Caco-2 (cell line): ENCODE measurements around the gene MPL. TPM values are rescaled to one million over a fixed set of nuclear protein-coding genes. Genes with fewer than 3 reads are reported as not detected.

ENCODE experiments used
- BruUV-seq: library from RNA; stranded (reverse); fragments of 400-500 nt; replicated peaks from 2 replicates; lab custom pipeline; 2021; lab: Mats Ljungman, UMichigan
- CTCF ChIA-PET: fragments of 300-600 bp; sonication (Branson Sonifier 250); formaldehyde crosslinking; loops from one replicate; lab custom pipeline; 2022; ENCODE audit warnings: antibody characterized with exemption; lab: Charles Lee
- POLR2A ChIA-PET: fragments of 300-600 bp; sonication (Branson Sonifier 250); formaldehyde crosslinking; loops from one replicate; lab custom pipeline; 2022; ENCODE audit warnings: antibody characterized with exemption; lab: Charles Lee
- DNase-seq, 2 experiments: peaks; one replicate each; pipeline versions ENCODE4 v3.0.0 to v3.0.0-alpha.2; 2020 to 2022
- H3K27me3 ChIP-seq: replicated peaks from 2 replicates; pipeline ENCODE4 v1.6.0; 2011; ENCODE audit warnings: low read length; ENCODE audit not compliant: control insufficient read depth, insufficient read depth
- H3K36me3 ChIP-seq: 2 replicates; pipeline ENCODE4 v1.5.1; 2011; ENCODE audit warnings: low read length; ENCODE audit not compliant: control insufficient read depth, insufficient read depth
- H3K4me1 ChIP-seq: fragments of 250-450 bp; sonication (Bioruptor Pico); 2 replicates; pipeline ENCODE4 v1.5.1; 2020; ENCODE audit warnings: mild to moderate bottlenecking
- H3K4me3 ChIP-seq: 2 replicates; pipeline ENCODE4 v1.5.1; 2011; ENCODE audit warnings: low read depth, mild to moderate bottlenecking, control low read depth, low read length
- H3K9me3 ChIP-seq: fragments of 250-450 bp; sonication (Bioruptor Pico); 2 replicates; pipeline ENCODE4 v1.5.1; 2020; ENCODE audit warnings: mild to moderate bottlenecking, moderate library complexity
- H3K27ac Mint-ChIP-seq: one replicate; pipeline ENCODE4 v1.8.0; 2022; ENCODE audit warnings: mixed read lengths; ENCODE audit not compliant: unreplicated experiment
- H3K27me3 Mint-ChIP-seq: one replicate; pipeline ENCODE4 v1.8.0; 2022; ENCODE audit warnings: mixed read lengths; ENCODE audit not compliant: insufficient read depth, unreplicated experiment
- H3K36me3 Mint-ChIP-seq: one replicate; pipeline ENCODE4 v1.8.0; 2022; ENCODE audit warnings: mild to moderate bottlenecking, mixed read lengths; ENCODE audit not compliant: insufficient read depth, unreplicated experiment
- H3K4me1 Mint-ChIP-seq: one replicate; pipeline ENCODE4 v1.8.0; 2022; ENCODE audit warnings: low read depth, mixed read lengths; ENCODE audit not compliant: unreplicated experiment
- H3K4me3 Mint-ChIP-seq: one replicate; pipeline ENCODE4 v1.8.0; 2022; ENCODE audit warnings: mild to moderate bottlenecking, moderate library complexity, mixed read lengths; ENCODE audit not compliant: unreplicated experiment
- H3K9me3 Mint-ChIP-seq: one replicate; pipeline ENCODE4 v1.8.0; 2022; ENCODE audit warnings: mixed read lengths; ENCODE audit not compliant: unreplicated experiment
- CTCF ChIP-seq, 2 experiments: fragments of 200-600 bp in 1 of 2; IDR thresholded peaks; 1 replicate in 1 of 2; 2 replicates in 1 of 2; pipeline versions ENCODE4 v1.5.1 to v1.8.0; 2011 to 2022; ENCODE audit warnings: antibody characterized with exemption in 1 of 2, control low read depth in 1 of 2, inconsistent platforms in 1 of 2, low read depth in 1 of 2, low read length in 1 of 2, mild to moderate bottlenecking in 1 of 2, moderate library complexity in 1 of 2; ENCODE audit not compliant: insufficient read depth in 1 of 2, severe bottlenecking in 1 of 2, unreplicated experiment in 1 of 2
- intact Hi-C: fragments of 100-400 bp; cut with micrococcal nuclease; formaldehyde crosslinking; loops from one replicate; pipeline ENCODE4 v1.10.0; 2022; ENCODE audit not compliant: unreplicated experiment
- total RNA-seq: library from RNA; stranded (reverse); gene quantifications from 2 replicates; pipeline ENCODE4 v1.2.3, GENCODE V29; 2022

The MPL gene
- total RNA-seq, 1 experiment from 2014 or later, result not detected

DNA sequence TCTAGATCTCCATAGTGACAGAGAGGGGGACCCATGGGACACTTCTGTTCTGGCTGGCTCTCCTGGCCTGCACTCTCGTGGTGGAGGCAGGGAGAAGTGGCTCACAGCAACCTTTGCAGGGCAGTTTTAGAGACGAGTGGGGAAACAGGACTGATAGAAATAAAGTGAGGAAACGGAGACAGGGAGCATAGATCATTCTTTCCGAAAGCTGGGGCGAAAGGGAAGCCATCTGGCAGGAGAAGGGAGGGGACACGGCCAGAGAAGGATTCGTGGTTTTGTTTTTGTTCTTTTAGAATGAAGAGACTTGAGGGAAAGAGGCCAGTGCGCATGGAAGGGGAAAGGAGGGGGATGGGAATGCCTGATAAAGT is 33.3 kb upstream of the MPL start:
- Mint-ChIP-seq H3K27me3 (no peaks in the 10 kb centered on the region), H3K4me3 (no peak overlapping the region), H3K27ac (no peak overlapping the region), H3K9me3 (no peaks in the 10 kb centered on the region), H3K4me1 (peaks cover 12% of the 10 kb centered on the region), H3K36me3 (no peaks in the 10 kb centered on the region)
- intact Hi-C loops, result no loop called here
- no peak for TF ChIP-seq CTCF (IDR thresholded peaks at IDR 0.05; ENCODE audit: insufficient read depth in 1 of 2, low read depth in 1 of 2, low read length in 1 of 2, severe bottlenecking in 1 of 2, unreplicated experiment in 1 of 2)
- no TSS peak for BruUV-seq
- ChIA-PET POLR2A (no interaction called here), CTCF (no interaction called here)
- Histone ChIP-seq H3K27me3 (no peaks in the 10 kb centered on the region), H3K4me1 (no peaks in the 10 kb centered on the region), H3K9me3 (no peaks in the 10 kb centered on the region), H3K4me3 (no peak overlapping the region), H3K36me3 (no peaks in the 10 kb centered on the region)
- DNase-seq, result no peak

- TF ChIP-seq CTCF (IDR thresholded peaks at IDR 0.05; ENCODE audit: insufficient read depth in 1 of 2, low read depth in 1 of 2, low read length in 1 of 2, severe bottlenecking in 1 of 2, unreplicated experiment in 1 of 2), result no peak
- Histone ChIP-seq H3K9me3 (no peaks in the 10 kb centered on the region), H3K4me1 (no peaks in the 10 kb centered on the region), H3K27me3 (no peaks in the 10 kb centered on the region), H3K36me3 (no peaks in the 10 kb centered on the region), H3K4me3 (no peak overlapping the region)
- no peaks in the 10 kb centered on the region for H3K36me3 Mint-ChIP-seq
- H3K27ac Mint-ChIP-seq, result no peak overlapping the region
- H3K9me3 Mint-ChIP-seq, result no peaks in the 10 kb centered on the region
- H3K27me3 Mint-ChIP-seq, result no peaks in the 10 kb centered on the region
- peaks cover 12% of the 10 kb centered on the region for H3K4me1 Mint-ChIP-seq
- ChIA-PET CTCF (no interaction called here), POLR2A (no interaction called here)
- DNase-seq, result no peak
- intact Hi-C loops, result no loop called here
- BruUV-seq, result no TSS peak
- H3K4me3 Mint-ChIP-seq, result no peak overlapping the region
These were observed 32.8 kb upstream of the MPL start for GRCh38 chr1:43304771-43305300.

DNA sequence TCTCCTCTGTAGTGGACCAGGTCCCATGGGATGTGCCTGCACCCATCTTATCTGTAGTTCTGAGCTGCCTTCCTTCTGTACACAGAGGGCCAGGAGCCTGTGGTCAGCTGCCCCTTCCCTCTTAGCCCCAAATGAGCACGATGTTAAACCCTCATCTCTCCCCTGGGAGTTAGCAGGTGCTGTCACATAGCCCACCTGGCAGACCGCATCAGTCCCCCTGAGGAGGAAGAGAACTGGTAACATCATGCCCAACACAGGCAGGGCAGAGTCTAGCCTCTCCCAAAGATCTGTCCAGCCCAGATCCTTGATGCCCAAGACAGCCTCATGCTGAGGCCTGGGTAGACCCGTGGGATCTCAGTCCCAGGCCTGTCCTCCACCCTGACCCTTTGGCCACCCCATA is 32.2 kb upstream of the MPL start:
- H3K27me3 Mint-ChIP-seq, result no peaks in the 10 kb centered on the region
- no peak overlapping the region for H3K27ac Mint-ChIP-seq
- no peaks in the 10 kb centered on the region for H3K36me3 Mint-ChIP-seq
- no TSS peak for BruUV-seq
- CTCF ChIA-PET, result no interaction called here
- no peaks in the 10 kb centered on the region for H3K9me3 Mint-ChIP-seq
- Histone ChIP-seq H3K9me3 (no peaks in the 10 kb centered on the region), H3K4me3 (no peak overlapping the region), H3K36me3 (no peaks in the 10 kb centered on the region), H3K27me3 (no peaks in the 10 kb centered on the region), H3K4me1 (no peaks in the 10 kb centered on the region)
- no peak overlapping the region for H3K4me3 Mint-ChIP-seq
- POLR2A ChIA-PET, result no interaction called here
- intact Hi-C loops, result no loop called here
- TF ChIP-seq CTCF (IDR thresholded peaks at IDR 0.05; ENCODE audit: insufficient read depth in 1 of 2, low read depth in 1 of 2, low read length in 1 of 2, severe bottlenecking in 1 of 2, unreplicated experiment in 1 of 2), result no peak
- DNase-seq, result no peak
- peaks cover 12% of the 10 kb centered on the region for H3K4me1 Mint-ChIP-seq
